Measurements from ENCODE around the gene RBMY1E. TPM values are rescaled to one million over a fixed set of nuclear protein-coding genes. Genes with fewer than 3 reads are reported as not detected.

RBMY1E gene
- not detected in 5 replicates for total RNA-seq (2022; extraction: Qiagen RNA extraction)

DNA sequence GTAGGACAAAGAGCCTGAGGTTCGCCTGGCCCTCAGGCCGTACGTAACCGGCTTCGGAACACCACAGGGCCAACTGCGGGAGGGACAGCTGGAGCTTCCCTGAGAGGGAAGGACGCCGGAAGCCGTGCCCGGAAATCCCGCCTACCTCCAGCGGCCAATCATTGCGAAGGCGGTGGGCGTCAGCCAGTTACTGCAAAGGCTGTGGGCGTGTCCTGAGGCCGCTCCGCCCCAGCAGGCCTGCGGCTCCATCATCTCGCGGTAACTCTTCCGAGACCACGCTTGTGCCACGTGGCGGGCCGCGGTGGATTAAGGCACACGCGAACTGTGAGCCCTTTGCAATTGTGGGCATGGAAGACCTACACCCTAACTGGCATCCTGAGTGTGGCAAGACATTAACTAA, at the start of gene RBMY1E:
RBMY1E (minus strand) TSS at position 101 of the 400 bp plus-strand sequence. CDS start 1,978 bp downstream, outside the sequence.

DNA sequence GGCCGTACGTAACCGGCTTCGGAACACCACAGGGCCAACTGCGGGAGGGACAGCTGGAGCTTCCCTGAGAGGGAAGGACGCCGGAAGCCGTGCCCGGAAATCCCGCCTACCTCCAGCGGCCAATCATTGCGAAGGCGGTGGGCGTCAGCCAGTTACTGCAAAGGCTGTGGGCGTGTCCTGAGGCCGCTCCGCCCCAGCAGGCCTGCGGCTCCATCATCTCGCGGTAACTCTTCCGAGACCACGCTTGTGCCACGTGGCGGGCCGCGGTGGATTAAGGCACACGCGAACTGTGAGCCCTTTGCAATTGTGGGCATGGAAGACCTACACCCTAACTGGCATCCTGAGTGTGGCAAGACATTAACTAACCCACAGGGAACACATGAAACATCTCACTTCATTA, 23.4 kb downstream of the RBMY1E start, which contains the start of gene RBMY1D:
RBMY1D (minus strand) TSS at position 101 of the 400 bp plus-strand sequence. CDS start 2,013 bp downstream, outside the sequence.

Other genes with a start within 250 kb of the RBMY1E start
- gene RBMY1D, start 23.5 kb downstream of the RBMY1E start, total RNA-seq (2022; extraction: Qiagen RNA extraction), result not detected in 5 replicates